GM19238 (cell line): ENCODE data around the gene IGDCC3.
"Not testable (repeated sequence)": the region's sequence is repeated elsewhere in the genome, so short reads cannot be mapped to it uniquely, and the experiment has no call there.

ENCODE experiments used
- DNase-seq: peaks from one replicate; pipeline ENCODE4 v3.0.0; 2011; ENCODE audit warnings: low spot score; ENCODE audit not compliant: insufficient read length

IGDCC3 gene

GRCh38 chr15:65406424-65407000 is 28.7 kb upstream of the IGDCC3 start:
- DNase-seq: no peak

GRCh38 chr15:65405791-65406423 is 28.1 kb upstream of the IGDCC3 start:
- no peak for DNase-seq

DNA sequence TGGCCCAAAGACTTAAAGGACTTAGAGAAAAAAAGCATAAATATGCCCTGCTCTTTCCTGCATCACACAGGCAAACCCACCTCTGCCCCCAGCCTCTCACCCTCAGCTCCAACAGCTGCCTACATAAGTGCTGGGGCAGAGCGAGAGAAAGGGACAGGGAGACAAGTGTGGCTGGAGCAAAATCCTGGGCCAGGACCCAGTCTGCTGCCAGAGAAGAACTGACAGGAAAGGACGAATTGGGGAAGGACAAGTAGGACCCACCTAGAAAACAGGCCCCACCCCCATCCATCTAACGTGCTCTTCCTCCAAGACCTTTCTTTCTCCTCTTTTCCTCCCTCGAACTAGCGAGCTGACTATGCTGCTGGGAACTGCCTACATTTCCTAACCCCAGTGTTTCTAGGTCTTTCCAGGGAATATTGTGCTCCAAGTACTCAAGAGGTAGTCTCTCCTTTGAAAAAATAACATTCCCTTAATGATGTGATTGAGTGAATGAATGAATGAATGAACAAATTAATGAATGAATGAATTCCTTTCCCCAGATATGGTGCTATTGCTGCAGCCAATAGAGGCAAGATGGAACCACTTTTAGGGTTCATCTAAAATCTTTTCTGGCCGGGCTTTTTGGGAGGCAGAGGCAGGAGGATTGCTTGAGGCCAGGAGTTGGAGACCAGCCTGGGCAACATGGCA is 26.5 kb upstream of the IGDCC3 start:
- DNase-seq: no peak

DNA sequence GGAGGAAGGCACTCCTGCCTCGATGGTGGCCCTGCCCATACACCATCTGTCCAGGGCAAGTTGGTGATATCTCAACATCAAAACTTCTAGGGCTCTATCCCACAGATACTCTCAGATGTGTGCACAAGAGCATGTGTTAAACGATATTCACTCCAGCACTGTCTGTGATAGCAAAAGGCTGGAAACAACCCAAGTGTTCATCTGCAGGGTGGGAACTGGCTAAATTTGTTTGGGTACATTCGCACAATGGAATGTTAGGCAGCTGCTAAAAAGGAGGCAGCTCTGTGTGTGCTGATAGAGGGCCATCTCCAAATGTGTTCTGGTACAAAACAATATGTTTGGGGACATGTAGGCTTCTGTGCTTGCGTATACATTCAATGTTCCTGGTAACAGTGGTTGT is 25.2 kb upstream of the IGDCC3 start:
- no peak for DNase-seq

DNA sequence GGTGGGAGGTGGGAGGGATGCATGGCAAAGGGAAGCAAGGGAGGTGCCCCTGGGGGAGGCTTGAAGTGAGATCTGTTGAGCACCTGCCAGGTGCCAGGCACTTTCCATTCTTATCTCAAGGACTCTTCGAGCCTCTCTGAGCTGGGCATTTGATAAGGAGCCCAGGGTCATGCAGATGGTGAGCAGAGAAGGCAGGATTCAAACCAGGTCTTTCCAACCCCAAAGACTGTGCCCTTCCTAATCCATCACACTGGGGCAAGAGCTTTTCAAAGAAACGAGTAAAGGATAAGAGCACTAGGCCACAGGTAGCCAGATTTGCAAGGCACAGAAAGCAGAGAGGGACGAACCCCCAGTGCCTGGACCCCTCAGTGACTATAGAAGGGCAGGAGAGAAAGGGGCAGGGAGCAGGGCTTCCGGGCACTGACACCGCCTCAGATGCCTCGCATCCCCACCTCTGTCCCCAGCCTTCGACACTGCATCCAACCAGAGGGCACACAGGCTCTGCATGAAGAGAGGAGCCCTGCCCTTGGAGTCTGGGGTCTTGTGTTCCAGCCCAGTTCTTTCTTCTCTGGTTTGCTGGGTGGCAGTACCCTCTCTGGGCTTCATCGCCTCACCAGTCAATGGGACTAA is 23.9 kb upstream of the IGDCC3 start:
- DNase-seq: no peak

GRCh38 chr15:65400760-65401610 is 23.2 kb upstream of the IGDCC3 start:
- peak; percentile 74 for DNase-seq

DNA sequence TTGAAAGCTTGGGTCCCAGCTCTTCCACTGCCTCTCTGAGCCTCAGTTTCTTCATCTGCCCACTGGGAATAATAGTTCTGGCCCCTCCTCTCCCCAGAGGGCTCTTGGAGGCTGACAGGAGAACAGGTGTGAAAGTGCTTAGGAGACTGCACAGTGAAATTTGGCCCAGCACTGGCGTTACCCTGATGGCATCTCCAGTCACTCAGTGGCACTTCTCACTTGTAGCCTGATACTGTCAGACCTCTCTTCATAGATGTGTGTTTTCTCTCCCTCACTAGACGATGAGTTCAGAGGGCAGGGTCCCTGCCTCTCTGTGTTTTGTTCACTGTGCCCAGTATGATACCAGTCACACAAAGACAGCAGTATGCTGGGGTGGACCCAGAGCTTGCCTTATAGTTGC is 22.2 kb upstream of the IGDCC3 start:
- no peak for DNase-seq

- no peak for DNase-seq
Measured at GRCh38 chr15:65399001-65399706, 21.4 kb upstream of the IGDCC3 start.

DNA sequence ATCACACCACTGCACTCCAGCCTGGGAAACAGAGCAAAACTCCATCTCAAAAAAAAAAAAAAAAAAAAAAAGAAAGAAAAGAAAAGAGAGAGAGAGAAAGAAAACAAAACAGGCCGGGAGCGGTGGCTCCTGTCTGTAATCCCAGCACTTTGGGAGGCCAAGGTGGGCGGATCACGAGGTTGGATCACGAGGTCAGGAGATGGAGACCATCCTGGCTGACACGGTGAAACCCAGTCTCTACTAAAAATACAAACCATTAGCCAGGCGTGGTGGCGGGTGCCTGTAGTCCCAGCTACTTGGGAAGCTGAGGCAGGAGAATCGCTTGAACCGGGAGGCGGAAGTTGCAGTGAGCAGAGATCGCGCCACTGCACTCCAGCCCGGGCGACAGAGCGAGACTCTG is 20.7 kb upstream of the IGDCC3 start:
- not testable (repeated sequence) for DNase-seq

DNA sequence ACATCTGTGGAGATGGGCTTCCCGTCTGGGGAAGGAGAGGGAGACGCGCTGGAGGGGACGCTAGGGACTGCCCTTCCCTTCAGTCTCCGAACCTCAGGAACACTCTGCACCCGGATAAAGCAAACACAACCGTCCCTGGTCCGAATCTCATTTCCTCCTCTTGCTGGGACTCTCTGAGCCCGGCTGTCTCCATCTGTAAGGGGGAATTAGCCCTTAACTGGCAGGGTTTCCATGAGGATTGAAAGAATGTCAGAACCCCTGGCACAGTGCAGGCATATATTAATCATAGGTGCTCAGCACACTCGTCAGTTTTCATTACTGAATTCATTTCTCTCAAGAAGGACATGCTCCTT is 19.1 kb upstream of the IGDCC3 start:
- DNase-seq: no peak

DNA sequence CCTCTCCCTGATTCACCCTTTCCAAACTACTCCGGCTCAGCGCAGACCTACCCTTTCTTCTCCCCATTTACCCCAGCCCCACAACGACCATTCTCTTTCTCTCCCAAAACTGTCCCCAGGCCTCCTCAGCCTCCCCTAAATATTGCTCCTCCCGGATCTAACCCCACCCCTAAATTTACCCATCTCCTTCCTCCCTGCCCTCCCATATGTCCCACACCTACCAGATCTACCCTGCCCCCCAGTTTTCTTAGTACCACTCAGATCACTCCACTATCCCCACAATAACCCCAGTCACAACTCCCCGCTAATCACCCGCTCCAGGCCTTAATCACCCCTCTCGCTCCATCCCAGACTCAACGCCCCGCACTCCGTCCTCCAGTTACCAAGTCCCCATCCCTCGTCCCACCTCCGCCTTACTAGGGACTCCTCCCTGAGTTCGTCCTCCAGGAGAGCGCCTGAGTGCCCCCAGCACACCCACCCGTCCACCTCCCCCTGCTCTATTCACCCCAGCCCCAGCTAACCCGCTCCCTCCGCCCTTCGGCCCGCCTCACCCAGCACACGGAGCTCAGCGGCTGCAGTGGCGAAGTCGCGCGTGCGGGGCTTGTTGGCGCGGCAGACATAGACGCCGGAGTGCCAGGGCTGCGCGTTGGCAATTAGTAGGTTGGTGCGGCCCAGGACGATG is 18.6 kb upstream of the IGDCC3 start:
- DNase-seq: no peak

- DNase-seq: no peak
Measured at GRCh38 chr15:65395567-65396202, 17.9 kb upstream of the IGDCC3 start.

GRCh38 chr15:65394936-65395335 is 17.1 kb upstream of the IGDCC3 start:
- DNase-seq: no peak

DNA sequence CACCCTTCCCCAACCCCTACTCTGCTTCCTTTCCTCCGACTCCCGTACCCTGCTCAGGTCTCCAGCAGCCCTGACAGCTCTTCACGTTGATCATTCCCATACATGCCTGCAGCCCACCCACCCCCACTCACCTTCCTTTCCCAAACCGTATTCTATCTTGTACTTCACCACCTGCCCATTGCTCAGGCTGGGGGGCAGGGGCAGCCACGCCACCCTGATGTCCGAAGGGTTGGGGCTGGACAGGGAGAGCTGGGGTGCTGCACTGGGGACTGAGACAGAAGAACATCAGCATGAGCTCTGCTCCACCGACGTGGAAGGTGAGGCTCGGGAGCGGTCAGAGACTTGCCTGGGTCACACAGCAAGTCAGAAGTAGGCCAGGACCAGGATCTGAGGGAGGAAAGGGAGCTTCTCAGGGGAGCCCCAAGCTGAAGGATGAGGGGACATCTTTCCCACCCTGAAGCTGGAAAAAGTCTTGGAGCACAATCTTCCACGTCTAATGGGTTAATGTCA is 16.5 kb upstream of the IGDCC3 start:
- no peak for DNase-seq

DNA sequence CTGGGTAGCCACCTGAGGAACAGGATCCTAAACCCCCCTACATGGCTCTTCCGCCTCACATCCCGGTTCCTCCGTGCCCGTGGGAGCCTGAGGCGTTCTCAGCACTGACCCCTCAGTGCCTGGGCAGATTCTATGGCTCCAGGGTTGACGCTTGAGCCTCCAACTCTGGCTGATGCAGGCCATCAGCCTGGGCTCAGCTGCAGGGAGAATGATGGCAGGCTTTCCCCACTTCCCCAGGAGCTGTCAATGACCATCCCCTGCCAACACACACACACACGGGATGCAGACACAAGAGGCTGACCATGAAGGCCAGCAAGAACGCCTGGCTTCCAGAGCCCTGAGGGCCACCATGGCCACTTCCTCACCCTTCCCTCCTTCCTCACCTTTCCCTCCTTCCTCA is 15.8 kb upstream of the IGDCC3 start:
- no peak for DNase-seq

DNA sequence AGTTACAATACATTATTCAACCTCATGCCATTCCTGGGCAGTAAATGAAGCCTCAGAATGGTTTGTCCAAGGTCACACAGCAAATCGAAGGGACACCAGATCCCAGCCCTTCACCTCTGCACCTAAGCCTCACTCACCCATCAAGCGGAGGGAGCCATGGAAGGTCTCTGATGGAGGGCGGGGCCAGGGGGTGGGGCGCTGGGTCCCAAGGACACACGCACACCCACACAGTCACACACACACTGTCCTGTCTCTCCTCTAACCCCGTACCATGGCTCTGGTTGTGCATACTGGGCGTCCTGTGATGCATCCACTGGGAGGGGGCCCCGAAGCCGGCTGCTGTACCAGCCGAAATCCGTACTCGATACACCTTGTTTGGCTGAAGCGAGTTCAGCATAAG is 15.3 kb upstream of the IGDCC3 start:
- DNase-seq: no peak

GRCh38 chr15:65392368-65392767 is 14.6 kb upstream of the IGDCC3 start:
- DNase-seq: no peak

- DNase-seq: no peak
Measured at GRCh38 chr15:65391732-65392131, 13.9 kb upstream of the IGDCC3 start.

GRCh38 chr15:65390447-65390846 is 12.6 kb upstream of the IGDCC3 start:
- DNase-seq: no peak

DNA sequence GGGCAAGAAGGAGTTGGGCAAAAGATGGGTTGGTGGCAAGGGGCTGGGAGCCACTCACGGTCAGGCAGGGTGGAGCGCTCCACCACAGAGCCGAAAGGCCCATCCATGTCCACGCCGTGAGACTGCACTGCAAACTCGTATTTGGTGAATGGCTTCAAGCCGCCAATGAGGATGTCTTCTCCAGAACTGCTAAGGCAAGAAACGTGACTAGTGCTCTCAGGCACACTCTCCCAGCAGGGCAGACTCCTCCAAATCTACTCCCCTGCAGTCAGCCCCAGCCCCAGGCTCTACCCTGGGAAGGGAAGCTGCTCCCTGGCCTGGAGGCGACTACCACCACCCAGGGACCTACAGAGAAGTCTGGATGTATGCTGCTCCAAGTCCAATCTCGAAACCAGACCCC is 11.4 kb upstream of the IGDCC3 start:
- no peak for DNase-seq
